ENCODE data around the gene DNAL1.

Gene DNAL1

DNA sequence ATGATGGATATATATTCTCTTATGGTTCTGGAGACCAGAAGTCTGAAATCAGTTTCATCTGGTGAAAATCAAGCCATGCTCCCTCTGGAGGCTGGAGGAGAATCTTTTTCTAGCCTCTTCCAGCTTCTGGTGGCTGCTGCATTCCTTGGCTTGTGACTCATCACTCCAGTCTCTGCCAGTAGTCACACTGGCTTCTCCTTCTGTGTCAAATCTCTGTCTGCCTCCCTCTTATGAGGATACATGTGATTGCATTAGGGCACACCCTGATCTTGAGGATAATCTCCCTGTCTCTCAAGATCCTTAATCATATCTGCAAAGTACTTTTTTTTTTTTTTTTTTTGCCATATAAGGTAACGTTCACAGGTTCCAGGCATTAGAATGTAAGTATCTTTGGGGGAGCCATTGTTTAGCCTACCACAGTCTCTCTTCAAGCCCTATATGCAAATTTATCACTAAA is 17.7 kb downstream of the DNAL1 start:
- in situ Hi-C loops (cut with MboI; ENCODE audit: low sequenced_read_pairs): no loop called here
- Histone ChIP-seq H3K36me3 (replicated peaks) (peaks cover 5% of the 10 kb centered on the region; the same call in 1 of the 2 replicates), H3K9me3 (no peaks in the 10 kb centered on the region), H3K4me1 (peaks cover 7% of the 10 kb centered on the region), H3K27me3 (ENCODE audit: low read depth) (no peaks in the 10 kb centered on the region), H3K4me3 (no peak overlapping the region)
- DNase-seq (ENCODE audit: low spot score in 2 of 2): peak; percentile 40 to 45

DNA sequence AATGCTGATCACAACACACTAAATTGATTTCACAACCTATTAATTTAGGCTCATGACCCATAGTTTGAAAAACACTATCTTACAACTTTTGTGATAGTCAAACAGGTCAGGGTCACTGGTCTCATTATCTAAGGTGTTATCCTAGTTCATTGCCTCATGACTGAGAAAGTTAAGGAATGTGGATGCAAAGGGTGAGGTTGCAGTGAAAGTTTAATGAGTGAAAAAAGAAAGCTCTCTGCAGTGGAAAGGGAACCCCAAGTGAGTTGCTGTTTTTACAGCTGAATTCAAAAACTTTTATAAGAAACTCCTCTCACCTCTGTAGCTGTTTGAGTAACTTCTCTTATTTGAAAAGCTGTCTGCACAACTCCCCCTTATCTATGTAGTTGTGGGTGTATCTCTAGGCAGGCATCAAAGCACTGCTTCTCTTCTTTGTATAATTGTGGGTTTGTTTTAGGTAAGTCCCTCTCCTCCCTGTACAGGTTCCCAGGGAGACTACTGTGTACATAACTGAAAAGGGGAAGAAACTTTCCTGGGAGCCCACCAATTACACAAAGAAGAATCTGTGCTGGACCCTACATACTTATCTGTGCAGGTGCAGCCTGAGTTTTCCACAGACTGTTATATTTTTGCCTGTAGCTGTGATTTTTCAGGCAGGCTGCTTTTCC is 18.9 kb downstream of the DNAL1 start:
- no peaks in the 10 kb centered on the region for H3K27me3 ChIP-seq (ENCODE audit: low read depth)
- H3K36me3 ChIP-seq (replicated peaks): peaks cover 5% of the 10 kb centered on the region; the same call in 1 of the 2 replicates
- no peak overlapping the region for H3K4me3 ChIP-seq
- DNase-seq (ENCODE audit: low spot score in 2 of 2): peak in 1 of 2 experiments; percentile 1
- no peaks in the 10 kb centered on the region for H3K9me3 ChIP-seq
- in situ Hi-C loops (cut with MboI; ENCODE audit: low sequenced_read_pairs): no loop called here
- peaks cover 7% of the 10 kb centered on the region for H3K4me1 ChIP-seq

DNA sequence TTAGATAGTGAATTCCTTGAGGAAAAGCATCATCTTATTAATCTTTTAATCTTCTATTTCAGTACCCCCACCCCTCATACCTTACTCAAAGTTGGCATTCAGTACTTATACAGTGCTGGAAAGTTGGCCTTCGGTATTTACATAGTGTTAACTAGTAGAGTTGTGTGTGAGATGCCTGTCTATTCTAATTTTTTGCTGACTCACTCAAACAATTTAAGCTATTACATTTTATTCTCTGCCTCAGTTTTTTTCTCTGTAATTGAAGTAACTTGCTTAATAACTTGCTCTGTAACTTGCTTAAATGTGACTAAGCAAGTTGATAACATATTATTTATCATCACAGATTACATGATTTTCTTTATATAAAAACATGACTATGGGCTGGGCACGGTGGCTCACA is 20.3 kb downstream of the DNAL1 start:
- in situ Hi-C loops (cut with MboI; ENCODE audit: low sequenced_read_pairs): no loop called here
- Histone ChIP-seq H3K4me1 (peaks cover 7% of the 10 kb centered on the region), H3K9me3 (no peaks in the 10 kb centered on the region), H3K36me3 (replicated peaks) (peaks cover 5% of the 10 kb centered on the region; the same call in 1 of the 2 replicates), H3K27me3 (ENCODE audit: low read depth) (no peaks in the 10 kb centered on the region), H3K4me3 (no peak overlapping the region)
- peak in 1 of 2 experiments; percentile 2 for DNase-seq (ENCODE audit: low spot score in 2 of 2)

DNA sequence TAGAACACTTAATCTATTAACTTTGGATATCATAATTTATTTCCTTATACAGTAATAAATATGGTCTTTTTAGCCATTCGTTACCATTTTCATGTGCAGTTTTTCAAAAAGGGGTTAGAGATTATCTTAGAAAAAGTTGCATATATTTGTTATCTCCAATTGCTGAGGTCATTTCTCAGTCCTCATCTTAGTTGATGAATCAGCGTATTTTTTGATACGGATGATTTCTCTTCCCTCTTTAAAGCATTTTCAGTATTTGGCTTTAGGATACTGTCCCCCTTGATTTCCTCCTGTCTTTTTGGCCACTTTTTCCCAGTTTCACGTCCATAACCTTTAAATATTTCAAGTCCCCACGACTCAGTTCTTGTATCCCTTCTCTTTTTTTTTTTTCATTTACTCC is 21.8 kb downstream of the DNAL1 start:
- Histone ChIP-seq H3K4me1 (peaks cover 7% of the 10 kb centered on the region), H3K36me3 (replicated peaks) (peaks cover 5% of the 10 kb centered on the region; the same call in 1 of the 2 replicates), H3K9me3 (no peaks in the 10 kb centered on the region), H3K27me3 (ENCODE audit: low read depth) (no peaks in the 10 kb centered on the region), H3K4me3 (no peak overlapping the region)
- DNase-seq (ENCODE audit: low spot score in 2 of 2): no peak
- in situ Hi-C loops (cut with MboI; ENCODE audit: low sequenced_read_pairs): no loop called here

DNA sequence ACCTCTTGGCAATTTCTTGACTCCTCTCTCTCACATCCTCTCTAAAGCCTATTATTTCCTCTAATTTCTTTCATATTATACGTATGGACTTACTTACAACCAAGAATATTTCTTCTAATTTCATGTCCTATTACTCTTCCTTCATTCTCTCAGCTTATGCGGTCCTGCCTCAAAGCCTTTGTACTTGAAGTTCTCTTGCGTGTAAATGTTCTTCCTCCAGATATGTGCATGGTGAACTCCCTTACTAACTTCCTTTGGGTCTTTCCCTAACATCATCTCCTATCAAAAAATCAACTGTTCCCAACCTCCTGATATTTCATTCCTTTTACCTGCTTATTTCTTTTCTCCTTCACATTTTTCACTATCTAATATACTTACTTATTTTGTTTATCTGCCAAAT is 23.1 kb downstream of the DNAL1 start:
- Histone ChIP-seq H3K36me3 (replicated peaks) (no peaks in the 10 kb centered on the region), H3K4me1 (peaks cover 2% of the 10 kb centered on the region; the same call in 1 of the 2 replicates), H3K4me3 (no peak overlapping the region), H3K27me3 (ENCODE audit: low read depth) (no peaks in the 10 kb centered on the region), H3K9me3 (no peaks in the 10 kb centered on the region)
- in situ Hi-C loops (cut with MboI; ENCODE audit: low sequenced_read_pairs): no loop called here
- DNase-seq (ENCODE audit: low spot score in 2 of 2): no peak

DNA sequence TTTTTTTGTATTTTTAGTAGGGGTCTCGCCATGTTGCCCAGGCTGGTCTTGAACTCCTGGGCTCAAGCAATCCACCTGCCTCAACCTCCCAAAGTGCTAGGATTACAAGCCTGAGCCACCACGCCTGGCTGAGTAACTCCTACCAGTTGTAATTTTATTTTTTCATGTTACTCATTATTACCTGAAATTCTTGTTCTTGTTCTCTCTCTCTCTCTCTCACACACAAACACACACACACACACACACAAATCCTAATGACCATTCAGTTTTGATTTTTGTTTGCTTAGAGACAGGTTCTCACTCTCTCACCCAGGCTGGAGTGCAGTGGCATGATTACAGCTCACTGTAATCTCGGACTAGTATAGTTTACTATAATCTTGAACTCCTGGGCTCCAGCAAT is 30.2 kb downstream of the DNAL1 start:
- Histone ChIP-seq H3K4me1 (no peaks in the 10 kb centered on the region), H3K36me3 (replicated peaks) (no peaks in the 10 kb centered on the region), H3K4me3 (no peak overlapping the region), H3K27me3 (ENCODE audit: low read depth) (no peaks in the 10 kb centered on the region), H3K9me3 (no peaks in the 10 kb centered on the region)
- no peak for DNase-seq (ENCODE audit: low spot score in 2 of 2)
- in situ Hi-C loops (cut with MboI; ENCODE audit: low sequenced_read_pairs): no loop called here

DNA sequence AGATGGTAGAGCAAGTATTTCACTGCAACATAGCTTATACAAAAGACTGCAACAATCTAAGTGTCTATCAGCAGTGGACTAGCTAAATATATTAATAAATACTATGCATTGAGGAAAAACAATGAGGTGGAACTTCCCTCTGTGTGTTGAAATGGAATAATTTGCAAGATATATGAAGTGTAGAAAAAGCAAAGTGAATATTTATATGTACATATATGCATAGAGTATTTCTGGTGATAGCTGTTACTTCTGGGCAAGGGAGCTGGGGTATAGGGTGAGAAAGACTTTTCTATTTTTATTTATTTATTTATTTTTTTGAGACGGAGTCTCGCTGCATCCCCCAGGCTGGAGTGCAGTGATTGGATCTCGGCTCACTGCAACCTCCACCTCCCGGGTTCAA is 33.9 kb downstream of the DNAL1 start:
- no peaks in the 10 kb centered on the region for H3K36me3 ChIP-seq (replicated peaks)
- H3K27me3 ChIP-seq (ENCODE audit: low read depth): no peaks in the 10 kb centered on the region
- no peak overlapping the region for H3K4me3 ChIP-seq
- H3K9me3 ChIP-seq: no peaks in the 10 kb centered on the region
- no peak for DNase-seq (ENCODE audit: low spot score in 2 of 2)
- H3K4me1 ChIP-seq: no peaks in the 10 kb centered on the region
- in situ Hi-C loops (cut with MboI; ENCODE audit: low sequenced_read_pairs): no loop called here

DNA sequence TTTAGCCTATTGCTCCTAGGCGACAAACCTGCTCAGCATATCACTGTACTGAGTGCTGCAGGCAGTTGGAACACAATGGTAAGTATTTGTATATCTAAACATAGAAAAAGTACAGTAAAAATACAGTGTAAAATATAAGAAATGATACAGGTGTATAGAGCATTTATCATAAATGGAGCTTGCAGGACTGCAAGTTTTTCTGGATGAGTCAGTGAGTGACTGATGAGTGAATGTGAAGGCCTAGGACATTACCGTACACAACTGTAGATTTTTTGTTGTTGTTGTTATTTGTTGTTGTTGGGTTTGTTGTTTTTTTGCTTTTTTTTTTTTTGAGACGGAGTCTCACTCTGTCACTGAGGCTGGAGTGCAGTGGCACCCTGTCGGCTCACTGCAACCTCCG is 36.0 kb downstream of the DNAL1 start:
- Histone ChIP-seq H3K4me3 (no peak overlapping the region), H3K9me3 (no peaks in the 10 kb centered on the region), H3K4me1 (no peaks in the 10 kb centered on the region), H3K27me3 (ENCODE audit: low read depth) (no peaks in the 10 kb centered on the region), H3K36me3 (replicated peaks) (no peaks in the 10 kb centered on the region)
- in situ Hi-C loops (cut with MboI; ENCODE audit: low sequenced_read_pairs): no loop called here
- DNase-seq (ENCODE audit: low spot score in 2 of 2): no peak

DNA sequence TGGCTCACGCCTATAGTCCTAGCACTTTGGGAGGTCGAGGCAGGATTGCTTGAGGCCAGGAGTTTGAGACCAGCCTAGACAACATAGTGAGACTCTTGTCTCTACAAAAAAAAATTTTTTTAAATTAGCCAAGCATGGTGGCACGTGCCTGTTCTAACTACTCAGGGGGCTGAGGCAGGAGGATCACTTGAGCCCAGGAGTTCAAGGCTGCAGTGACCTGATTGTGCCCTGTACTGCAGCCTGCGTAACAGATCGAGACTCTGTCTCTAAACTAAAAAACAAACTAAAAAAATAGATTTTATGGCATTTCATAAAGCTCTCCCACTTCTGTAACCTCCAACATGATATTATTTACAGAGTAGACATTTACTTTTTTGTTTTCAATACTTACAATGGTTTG is 39.8 kb downstream of the DNAL1 start:
- in situ Hi-C loops (cut with MboI; ENCODE audit: low sequenced_read_pairs): no loop called here
- Histone ChIP-seq H3K36me3 (replicated peaks) (no peaks in the 10 kb centered on the region), H3K4me1 (no peaks in the 10 kb centered on the region), H3K27me3 (ENCODE audit: low read depth) (no peaks in the 10 kb centered on the region), H3K4me3 (no peak overlapping the region), H3K9me3 (no peaks in the 10 kb centered on the region)
- no peak for DNase-seq (ENCODE audit: low spot score in 2 of 2)

DNA sequence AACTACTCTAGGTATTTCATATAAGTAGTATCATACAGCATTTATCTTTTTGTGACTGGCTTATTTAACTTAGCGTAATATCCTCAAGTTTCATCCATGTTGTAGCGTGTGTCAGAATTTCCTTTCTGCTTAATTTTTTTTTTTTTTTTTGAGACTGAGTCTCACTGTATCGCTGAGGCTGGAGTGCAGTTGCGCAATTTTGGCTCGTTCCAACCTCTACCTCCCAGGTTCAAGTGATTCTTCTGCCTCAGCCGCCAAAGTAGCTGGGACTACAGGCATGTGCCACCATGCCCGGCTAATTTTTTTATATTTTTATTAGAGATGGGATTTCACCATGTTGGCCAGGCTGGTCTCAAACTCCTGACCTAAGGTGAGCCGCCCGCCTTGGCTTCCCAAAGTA is 40.5 kb downstream of the DNAL1 start:
- DNase-seq (ENCODE audit: low spot score in 2 of 2): no peak
- in situ Hi-C loops (cut with MboI; ENCODE audit: low sequenced_read_pairs): no loop called here
- Histone ChIP-seq H3K4me3 (no peak overlapping the region), H3K4me1 (no peaks in the 10 kb centered on the region), H3K27me3 (ENCODE audit: low read depth) (no peaks in the 10 kb centered on the region), H3K36me3 (replicated peaks) (no peaks in the 10 kb centered on the region), H3K9me3 (no peaks in the 10 kb centered on the region)

DNA sequence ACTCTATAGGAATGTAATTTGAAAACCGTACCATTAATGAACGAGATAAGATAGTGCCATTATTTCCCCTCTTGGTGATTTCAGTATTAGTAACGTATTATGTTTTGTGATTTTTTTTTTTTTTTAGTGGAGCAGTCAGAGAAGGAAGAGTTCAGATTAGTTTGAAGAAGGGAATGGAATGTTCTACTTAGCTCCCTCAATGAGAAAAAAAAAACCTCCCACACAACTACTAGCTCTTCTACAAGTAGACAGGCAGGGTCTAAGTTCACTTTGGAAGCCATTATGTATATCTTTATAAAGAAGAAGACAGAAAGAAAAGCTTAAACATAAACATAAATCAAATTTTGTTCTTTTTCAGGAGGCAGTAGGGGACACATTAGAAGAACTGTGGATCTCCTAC is 42.1 kb downstream of the DNAL1 start:
- Histone ChIP-seq H3K9me3 (no peaks in the 10 kb centered on the region), H3K4me1 (no peaks in the 10 kb centered on the region), H3K36me3 (replicated peaks) (no peaks in the 10 kb centered on the region), H3K4me3 (no peak overlapping the region), H3K27me3 (ENCODE audit: low read depth) (no peaks in the 10 kb centered on the region)
- DNase-seq (ENCODE audit: low spot score in 2 of 2): no peak
- in situ Hi-C loops (cut with MboI; ENCODE audit: low sequenced_read_pairs): no loop called here

DNA sequence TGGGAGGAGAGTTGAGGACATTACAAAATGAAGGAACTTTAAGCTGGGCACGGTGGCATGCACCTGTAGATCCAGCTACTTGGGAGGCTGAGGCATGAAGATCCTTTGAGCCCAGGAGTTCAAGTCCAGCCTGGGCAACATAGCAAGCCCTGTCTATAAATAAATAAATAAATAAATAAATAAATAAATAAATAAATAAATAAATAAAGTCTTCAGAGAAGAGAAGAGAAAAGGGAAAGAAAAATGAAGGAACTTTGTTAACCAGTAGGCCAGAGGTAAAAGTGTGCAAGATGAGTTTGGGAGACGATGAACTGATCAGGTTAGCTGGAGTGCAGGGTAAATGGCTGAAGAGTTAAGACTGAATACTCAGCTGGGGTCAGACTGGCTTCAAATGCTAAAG is 49.3 kb downstream of the DNAL1 start:
- Histone ChIP-seq H3K36me3 (replicated peaks) (no peaks in the 10 kb centered on the region), H3K27me3 (ENCODE audit: low read depth) (no peaks in the 10 kb centered on the region), H3K4me1 (no peaks in the 10 kb centered on the region), H3K9me3 (no peaks in the 10 kb centered on the region), H3K4me3 (no peak overlapping the region)
- in situ Hi-C loops (cut with MboI; ENCODE audit: low sequenced_read_pairs): no loop called here
- DNase-seq (ENCODE audit: low spot score in 2 of 2): no peak

DNA sequence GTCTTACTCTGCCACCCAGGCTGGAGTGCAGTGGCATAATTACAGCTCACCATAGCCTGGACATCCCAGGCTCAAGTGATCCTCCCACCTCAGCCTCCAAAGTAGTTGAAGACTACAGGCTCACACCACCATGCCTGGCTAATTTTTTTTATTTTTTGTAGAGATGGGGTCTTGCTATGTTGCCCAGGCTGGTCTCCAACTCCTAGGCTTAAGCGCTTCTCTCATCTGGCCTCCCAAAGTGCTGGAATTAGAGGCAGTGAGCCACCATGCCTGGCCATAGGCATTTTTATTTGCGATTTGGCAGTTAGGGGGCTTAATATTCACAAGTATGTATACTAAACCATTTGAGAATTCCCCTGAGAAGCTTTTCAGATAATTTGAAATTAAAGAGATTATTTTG is 50.3 kb downstream of the DNAL1 start:
- H3K4me1 ChIP-seq: no peaks in the 10 kb centered on the region
- no peak for DNase-seq (ENCODE audit: low spot score in 2 of 2)
- H3K4me3 ChIP-seq: no peak overlapping the region
- in situ Hi-C loops (cut with MboI; ENCODE audit: low sequenced_read_pairs): no loop called here
- no peaks in the 10 kb centered on the region for H3K27me3 ChIP-seq (ENCODE audit: low read depth)
- no peaks in the 10 kb centered on the region for H3K36me3 ChIP-seq (replicated peaks)
- no peaks in the 10 kb centered on the region for H3K9me3 ChIP-seq

DNA sequence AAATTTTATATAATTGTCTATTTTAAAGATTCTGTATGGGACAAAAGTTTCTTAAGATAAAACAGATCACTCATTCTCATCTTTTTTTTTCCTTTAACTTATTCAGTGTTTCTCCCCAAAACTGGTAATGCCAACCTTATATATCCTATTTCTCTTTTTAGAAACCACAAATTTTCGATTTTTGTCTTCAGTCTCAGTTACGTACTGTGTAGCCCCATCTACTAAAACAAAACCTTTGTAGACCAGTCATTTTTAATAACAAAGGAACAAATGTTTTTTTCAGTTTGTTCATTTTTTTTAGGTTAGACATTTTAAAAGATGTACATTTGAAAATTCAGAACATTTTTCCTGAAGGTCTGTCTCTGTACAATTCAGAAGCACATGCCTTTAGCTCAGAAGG is 51.2 kb downstream of the DNAL1 start:
- H3K4me1 ChIP-seq: no peaks in the 10 kb centered on the region
- H3K27me3 ChIP-seq (ENCODE audit: low read depth): no peaks in the 10 kb centered on the region
- DNase-seq (ENCODE audit: low spot score in 2 of 2): no peak
- in situ Hi-C loops (cut with MboI; ENCODE audit: low sequenced_read_pairs): no loop called here
- H3K36me3 ChIP-seq (replicated peaks): no peaks in the 10 kb centered on the region
- H3K4me3 ChIP-seq: no peak overlapping the region
- no peaks in the 10 kb centered on the region for H3K9me3 ChIP-seq
